Sigmoid colon (tissue), 7 donors: ENCODE results near the gene TMEM203. TPM values are rescaled to one million over a fixed set of nuclear protein-coding genes. Genes with fewer than 3 reads are reported as not detected.

Experiments
- DNase-seq: peaks from one replicate; pipeline ENCODE4 v3.0.0-alpha.2; 2019
- H3K27ac ChIP-seq, 4 donors: fragments of 200-600 bp; sonication (generic); one replicate each; pipeline ENCODE4 v1.5.1; 2016 to 2019; ENCODE audit warnings: mild to moderate bottlenecking in 1 of 4
- H3K27me3 ChIP-seq, 3 donors: fragments of 200-600 bp; sonication (generic); one replicate each; pipeline ENCODE4 v1.5.1; 2019; ENCODE audit warnings: mild to moderate bottlenecking in 1 of 3
- H3K36me3 ChIP-seq, 4 donors: fragments of 200-600 bp; sonication (generic); one replicate each; pipeline ENCODE4 v1.5.1; 2016 to 2019
- H3K4me1 ChIP-seq, 4 donors: fragments of 200-600 bp; sonication (generic); one replicate each; pipeline ENCODE4 v1.5.1; 2017 to 2019
- H3K4me3 ChIP-seq, 4 donors: fragments of 200-600 bp; sonication (generic); one replicate each; pipeline ENCODE4 v1.5.1; 2017 to 2019; ENCODE audit warnings: mild to moderate bottlenecking in 2 of 4, moderate library complexity in 1 of 4
- H3K9me3 ChIP-seq, 4 donors: fragments of 200-600 bp in 3 of 4; sonication (generic) in 3 of 4; one replicate each; pipeline versions ENCODE4 v1.5.1 to v1.6.1; 2013 to 2019
- CTCF ChIP-seq, 4 experiments: fragments of 450-650 bp in 3 of 4; fragments of 200-600 bp in 1 of 4; IDR thresholded peaks; one replicate each; pipeline ENCODE4 v1.5.1; 2016 to 2019; ENCODE audit warnings: antibody characterized with exemption in 4 of 4, mild to moderate bottlenecking in 3 of 4, moderate library complexity in 2 of 4
- EP300 ChIP-seq, 4 donors: sonication (generic); formaldehyde crosslinking; IDR thresholded peaks; one replicate each; pipeline ENCODE4 v1.6.1; 2017; ENCODE audit warnings: antibody characterized with exemption in 4 of 4
- POLR2A ChIP-seq, 2 donors: fragments of 450-650 bp; IDR thresholded peaks; one replicate each; pipeline ENCODE4 v1.6.1; 2016; ENCODE audit warnings: antibody characterized with exemption in 2 of 2, mild to moderate bottlenecking in 2 of 2, moderate library complexity in 2 of 2
- POLR2AphosphoS5 ChIP-seq, 4 donors: sonication (generic); formaldehyde crosslinking; IDR thresholded peaks; one replicate each; pipeline ENCODE4 v1.6.1; 2017; ENCODE audit warnings: antibody characterized with exemption in 4 of 4
- WGBS, 2 donors: extraction: QIAGEN DNeasy Blood & Tissue Kit; methylation state at CpG; one replicate each; pipeline ENCODE4 v1.1.7; 2013; 5-methylcytosine and 5-hydroxymethylcytosine counted together
- intact Hi-C: fragments of 100-400 bp; cut with DNase I; formaldehyde crosslinking; loops from one replicate; pipeline ENCODE4 v1.15.1; 2023
- polyA plus RNA-seq, 3 donors: library from polyadenylated mRNA; stranded (reverse); fragments of 200-250 nt; gene quantifications; one replicate each; pipeline ENCODE4 v1.2.3, GENCODE V29; 2013
- total RNA-seq, 4 donors: library from RNA; depleted of rRNA; stranded (reverse); fragments of >200 nt; gene quantifications; one replicate each; pipeline ENCODE4 v1.1.0, GENCODE V29; 2016
- donor health status: healthy with polysubstance abuse.
- donor health status: Bipolar disorder and iron deficiency.
- donor health status: healthy.

The TMEM203 gene
- total and polyA plus RNA-seq, 7 donors: 24.8 to 42.0 (median 33.2) TPM

DNA sequence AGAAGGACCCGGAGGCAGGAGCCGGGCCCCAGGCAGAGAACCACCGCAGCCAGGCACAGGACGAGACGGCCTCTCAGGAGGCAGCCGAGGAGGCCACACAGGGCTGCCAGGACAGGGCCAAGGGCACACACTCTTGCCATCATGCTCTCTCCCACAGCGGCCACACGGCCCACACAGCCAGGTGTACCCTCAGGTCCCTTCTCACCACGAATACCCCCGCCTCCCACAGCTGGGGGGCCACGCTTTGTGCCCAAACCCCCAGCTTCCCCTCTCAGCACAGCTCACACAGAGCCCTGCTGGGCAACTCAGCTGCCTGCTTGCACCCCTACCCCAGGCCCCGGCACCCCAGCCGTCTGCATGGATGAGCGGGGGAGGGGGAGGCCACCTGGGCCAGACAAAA is 11.7 kb downstream of the TMEM203 start:
- H3K36me3 ChIP-seq: peaks cover 0 to 25% (median 9%) of the 10 kb centered on the region in 4 donors
- H3K4me3 ChIP-seq: no peak overlapping the region
- peaks cover 0 to 38% (median 34%) of the 10 kb centered on the region in 4 donors for H3K4me1 ChIP-seq
- no peaks in the 10 kb centered on the region for H3K9me3 ChIP-seq
- no peak overlapping the region for H3K27ac ChIP-seq
- TF ChIP-seq EP300 (IDR thresholded peaks at IDR 0.05) (no peak), POLR2A (IDR thresholded peaks at IDR 0.05) (no peak), CTCF (IDR thresholded peaks at IDR 0.05) (no peak), POLR2AphosphoS5 (IDR thresholded peaks at IDR 0.05) (no peak)
- 77 to 84% methylated on average over 14 of the region's 14 CpGs for WGBS, 2 donors
- no peak for DNase-seq
- intact Hi-C loops: no loop called here
- no peaks in the 10 kb centered on the region for H3K27me3 ChIP-seq

GRCh38 chr9:137192859-137193258 is 12.6 kb downstream of the TMEM203 start:
- no peak overlapping the region for H3K27ac ChIP-seq
- no peaks in the 10 kb centered on the region for H3K9me3 ChIP-seq
- intact Hi-C loops: no loop called here
- no peaks in the 10 kb centered on the region for H3K27me3 ChIP-seq
- H3K4me1 ChIP-seq: peaks cover 0 to 33% (median 27%) of the 10 kb centered on the region in 4 donors
- DNase-seq: no peak
- no peak for TF ChIP-seq POLR2A (IDR thresholded peaks at IDR 0.05)
- no peak for TF ChIP-seq EP300 (IDR thresholded peaks at IDR 0.05)
- no peak for TF ChIP-seq POLR2AphosphoS5 (IDR thresholded peaks at IDR 0.05)
- no peak for TF ChIP-seq CTCF (IDR thresholded peaks at IDR 0.05)
- 88 to 91% methylated on average over 2 of the region's 2 CpGs for whole genome bisulfite sequencing, 2 donors
- no peak overlapping the region for H3K4me3 ChIP-seq
- H3K36me3 ChIP-seq: peaks cover 0 to 25% (median 9%) of the 10 kb centered on the region in 4 donors

DNA sequence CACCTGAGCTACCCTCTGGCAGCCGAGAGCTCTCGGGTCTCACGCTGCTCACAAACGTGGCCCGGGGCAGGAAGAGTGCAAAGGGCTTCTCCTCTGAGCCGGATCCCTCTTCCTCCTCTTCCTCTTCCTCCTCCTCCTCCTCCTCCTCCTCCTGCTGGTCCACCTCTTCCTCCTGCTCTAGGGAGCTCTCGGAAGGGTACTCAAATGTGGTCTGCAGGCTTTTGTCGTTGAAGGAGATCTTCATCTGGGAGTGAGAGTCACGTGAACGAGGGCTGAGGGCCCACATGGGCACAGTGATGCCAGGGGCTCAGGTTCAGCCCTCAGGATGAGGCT is 13.0 kb downstream of the TMEM203 start:
- Histone ChIP-seq H3K36me3 (peaks cover 0 to 25% (median 10%) of the 10 kb centered on the region in 4 donors), H3K4me1 (peaks cover 0 to 33% (median 27%) of the 10 kb centered on the region in 4 donors), H3K4me3 (no peak overlapping the region), H3K27ac (no peak overlapping the region), H3K9me3 (no peaks in the 10 kb centered on the region), H3K27me3 (no peaks in the 10 kb centered on the region)
- DNase-seq: no peak
- intact Hi-C loops: no loop called here
- TF ChIP-seq CTCF (IDR thresholded peaks at IDR 0.05): no peak
- no peak for TF ChIP-seq POLR2AphosphoS5 (IDR thresholded peaks at IDR 0.05)
- TF ChIP-seq EP300 (IDR thresholded peaks at IDR 0.05): no peak
- TF ChIP-seq POLR2A (IDR thresholded peaks at IDR 0.05): no peak
- WGBS, 2 donors: 80 to 91% methylated on average over 10 of the region's 10 CpGs

- TF ChIP-seq CTCF (IDR thresholded peaks at IDR 0.05): no peak
- TF ChIP-seq POLR2AphosphoS5 (IDR thresholded peaks at IDR 0.05): no peak
- no peak for TF ChIP-seq POLR2A (IDR thresholded peaks at IDR 0.05)
- TF ChIP-seq EP300 (IDR thresholded peaks at IDR 0.05): no peak
- 87 to 90% methylated on average over 22 of the region's 22 CpGs for WGBS, 2 donors
- peaks cover 0 to 37% (median 31%) of the 10 kb centered on the region in 4 donors for H3K4me1 ChIP-seq
- H3K4me3 ChIP-seq: no peak overlapping the region
- H3K27ac ChIP-seq: no peak overlapping the region
- no peaks in the 10 kb centered on the region for H3K27me3 ChIP-seq
- intact Hi-C loops: no loop called here
- DNase-seq: no peak
- H3K36me3 ChIP-seq: peaks cover 0 to 25% (median 12%) of the 10 kb centered on the region in 4 donors
- no peaks in the 10 kb centered on the region for H3K9me3 ChIP-seq
These were observed 13.6 kb downstream of the TMEM203 start for GRCh38 chr9:137191691-137192447.
